Keratinocyte (primary cell): ENCODE results near the gene FLNB.

Experiments used
- EZH2 ChIP-seq: IDR thresholded peaks from one replicate; pipeline ENCODE4 v1.6.1; 2012; ENCODE audit warnings: inconsistent platforms, mild to moderate bottlenecking, low read length, moderate library complexity
- TF ChIP-seq, protein P1 (sequence below), 3 experiments: IDR thresholded peaks in 1 of 3; conservative IDR thresholded peaks in 1 of 3; optimal IDR thresholded peaks in 1 of 3; 2 replicates in 2 of 3; 3 replicates in 1 of 3; pipeline versions ENCODE3 to v1.5.1; 2011; ENCODE audit warnings: low read length in 3 of 3, mild to moderate bottlenecking in 3 of 3, moderate library complexity in 2 of 3, control low read depth in 1 of 3, inconsistent platforms in 1 of 3; ENCODE audit not compliant: insufficient read depth in 2 of 3; ENCODE audit errors: extremely low read depth in 1 of 3

DNA sequence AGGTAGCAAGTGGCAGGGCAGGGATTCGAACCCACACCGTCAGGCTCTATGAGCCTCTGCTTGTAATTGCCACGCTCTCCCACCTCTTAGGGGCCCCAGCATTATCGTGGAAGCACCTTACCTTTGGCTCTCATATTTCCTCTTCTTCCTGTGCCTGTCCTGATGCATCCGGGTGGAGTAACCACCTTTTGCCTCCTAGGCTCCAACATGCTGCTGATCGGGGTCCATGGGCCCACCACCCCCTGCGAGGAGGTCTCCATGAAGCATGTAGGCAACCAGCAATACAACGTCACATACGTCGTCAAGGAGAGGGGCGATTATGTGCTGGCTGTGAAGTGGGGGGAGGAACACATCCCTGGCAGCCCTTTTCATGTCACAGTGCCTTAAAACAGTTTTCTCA, 162.2 kb downstream of the FLNB start:
- TF ChIP-seq EZH2, result no peak
- TF ChIP-seq, protein P1, sequence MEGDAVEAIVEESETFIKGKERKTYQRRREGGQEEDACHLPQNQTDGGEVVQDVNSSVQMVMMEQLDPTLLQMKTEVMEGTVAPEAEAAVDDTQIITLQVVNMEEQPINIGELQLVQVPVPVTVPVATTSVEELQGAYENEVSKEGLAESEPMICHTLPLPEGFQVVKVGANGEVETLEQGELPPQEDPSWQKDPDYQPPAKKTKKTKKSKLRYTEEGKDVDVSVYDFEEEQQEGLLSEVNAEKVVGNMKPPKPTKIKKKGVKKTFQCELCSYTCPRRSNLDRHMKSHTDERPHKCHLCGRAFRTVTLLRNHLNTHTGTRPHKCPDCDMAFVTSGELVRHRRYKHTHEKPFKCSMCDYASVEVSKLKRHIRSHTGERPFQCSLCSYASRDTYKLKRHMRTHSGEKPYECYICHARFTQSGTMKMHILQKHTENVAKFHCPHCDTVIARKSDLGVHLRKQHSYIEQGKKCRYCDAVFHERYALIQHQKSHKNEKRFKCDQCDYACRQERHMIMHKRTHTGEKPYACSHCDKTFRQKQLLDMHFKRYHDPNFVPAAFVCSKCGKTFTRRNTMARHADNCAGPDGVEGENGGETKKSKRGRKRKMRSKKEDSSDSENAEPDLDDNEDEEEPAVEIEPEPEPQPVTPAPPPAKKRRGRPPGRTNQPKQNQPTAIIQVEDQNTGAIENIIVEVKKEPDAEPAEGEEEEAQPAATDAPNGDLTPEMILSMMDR (optimal IDR thresholded peaks at IDR 0.05 in 1 of 3, IDR thresholded peaks at IDR 0.05 in 1 of 3, conservative IDR thresholded peaks at IDR 0.05 in 1 of 3; ENCODE audit: extremely low read depth in 1 of 3, insufficient read depth in 2 of 3, low read length in 3 of 3), result no peak
